ENCODE measurements around the gene SIX3.

SIX3 gene

DNA sequence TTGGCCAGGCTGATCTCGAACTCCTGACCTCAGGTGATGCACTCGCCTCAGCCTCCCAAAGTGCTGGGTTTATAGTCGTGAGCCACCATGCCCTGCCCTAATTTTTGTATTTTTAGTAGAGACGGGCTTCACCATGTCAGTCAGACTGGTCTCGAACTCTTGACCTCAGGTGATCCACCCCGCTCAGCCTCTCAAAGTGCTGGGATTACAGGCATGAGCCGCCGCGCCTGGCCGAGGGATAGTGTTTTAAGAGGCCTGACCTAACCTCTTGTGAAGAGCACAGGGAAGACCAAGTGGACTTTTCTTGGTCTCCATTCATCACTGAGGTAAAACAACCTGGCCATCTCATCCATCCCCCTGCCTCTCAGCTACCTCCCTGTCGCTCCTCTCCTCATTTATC is 38.1 kb downstream of the SIX3 start:
- TF ChIP-seq, protein P1, sequence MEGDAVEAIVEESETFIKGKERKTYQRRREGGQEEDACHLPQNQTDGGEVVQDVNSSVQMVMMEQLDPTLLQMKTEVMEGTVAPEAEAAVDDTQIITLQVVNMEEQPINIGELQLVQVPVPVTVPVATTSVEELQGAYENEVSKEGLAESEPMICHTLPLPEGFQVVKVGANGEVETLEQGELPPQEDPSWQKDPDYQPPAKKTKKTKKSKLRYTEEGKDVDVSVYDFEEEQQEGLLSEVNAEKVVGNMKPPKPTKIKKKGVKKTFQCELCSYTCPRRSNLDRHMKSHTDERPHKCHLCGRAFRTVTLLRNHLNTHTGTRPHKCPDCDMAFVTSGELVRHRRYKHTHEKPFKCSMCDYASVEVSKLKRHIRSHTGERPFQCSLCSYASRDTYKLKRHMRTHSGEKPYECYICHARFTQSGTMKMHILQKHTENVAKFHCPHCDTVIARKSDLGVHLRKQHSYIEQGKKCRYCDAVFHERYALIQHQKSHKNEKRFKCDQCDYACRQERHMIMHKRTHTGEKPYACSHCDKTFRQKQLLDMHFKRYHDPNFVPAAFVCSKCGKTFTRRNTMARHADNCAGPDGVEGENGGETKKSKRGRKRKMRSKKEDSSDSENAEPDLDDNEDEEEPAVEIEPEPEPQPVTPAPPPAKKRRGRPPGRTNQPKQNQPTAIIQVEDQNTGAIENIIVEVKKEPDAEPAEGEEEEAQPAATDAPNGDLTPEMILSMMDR (IDR thresholded peaks at IDR 0.05) = no peak

DNA sequence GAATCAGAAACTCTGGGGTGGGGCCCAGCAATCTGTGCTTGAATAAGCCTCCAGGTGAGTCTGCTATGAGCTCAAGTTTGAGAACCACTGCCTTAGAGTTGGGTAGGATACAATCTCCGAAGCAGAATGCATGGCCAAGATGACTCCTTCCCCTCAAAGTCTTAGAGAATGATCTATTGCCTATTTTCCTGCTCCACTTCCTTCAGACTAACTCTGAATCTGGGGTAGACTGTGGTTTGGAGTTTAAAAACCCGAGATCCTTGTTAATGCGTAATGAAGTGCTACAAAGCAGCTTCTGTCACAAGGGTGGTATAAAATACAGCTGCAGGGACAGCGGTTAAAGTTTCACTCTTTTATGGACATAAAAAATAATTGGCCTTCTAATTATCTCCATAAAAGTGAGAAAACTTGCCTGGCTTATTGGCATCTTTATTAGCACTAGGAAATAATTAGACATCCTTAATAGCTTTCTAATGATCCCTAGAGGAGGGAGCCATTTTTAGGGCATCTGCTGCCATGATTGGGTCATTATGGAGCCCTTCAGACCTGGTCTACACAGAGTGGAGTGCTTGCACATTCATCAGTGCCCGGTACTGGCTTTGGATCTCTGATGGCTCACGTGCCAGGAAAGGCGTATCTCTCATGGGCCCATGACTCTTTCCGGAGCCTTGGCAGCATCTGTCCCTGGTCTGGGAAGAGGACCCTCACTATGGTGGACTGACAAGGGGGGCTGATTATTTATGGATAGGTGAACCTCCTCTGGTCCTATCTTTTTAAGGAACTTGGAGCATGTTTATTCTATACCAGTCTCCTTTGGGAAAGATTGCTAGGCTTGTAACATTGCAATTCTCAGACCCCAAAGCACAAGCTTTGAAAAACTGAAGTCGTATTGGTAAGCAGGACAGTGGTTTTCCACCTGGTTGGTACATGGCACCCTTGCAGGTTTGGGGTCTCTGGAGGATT is 39.5 kb downstream of the SIX3 start:
- TF ChIP-seq, protein P1 (IDR thresholded peaks at IDR 0.05) = no peak; the same call in 1 of the 2 replicates

DNA sequence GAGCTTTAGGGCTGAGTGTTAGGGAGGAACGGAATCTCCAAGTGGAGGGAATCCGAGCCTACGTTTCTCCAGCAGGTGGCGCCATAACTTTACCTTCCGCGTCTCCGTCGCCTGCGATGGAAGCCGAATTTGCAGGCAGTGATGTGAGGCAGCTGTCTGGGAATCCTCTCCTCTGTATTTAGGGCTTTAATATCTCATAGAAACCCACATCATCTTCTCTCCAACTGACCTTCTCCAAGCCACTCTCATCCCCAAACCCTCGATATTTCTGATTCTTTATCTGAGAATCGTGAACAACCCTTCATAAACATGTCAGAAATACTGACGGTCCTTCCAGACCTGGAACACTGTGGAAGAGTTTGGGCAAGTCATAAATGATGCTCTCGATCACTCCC is 40.2 kb downstream of the SIX3 start:
- TF ChIP-seq, protein P1 (IDR thresholded peaks at IDR 0.05) = peak; percentile 51; the same call in 1 of the 2 replicates

DNA sequence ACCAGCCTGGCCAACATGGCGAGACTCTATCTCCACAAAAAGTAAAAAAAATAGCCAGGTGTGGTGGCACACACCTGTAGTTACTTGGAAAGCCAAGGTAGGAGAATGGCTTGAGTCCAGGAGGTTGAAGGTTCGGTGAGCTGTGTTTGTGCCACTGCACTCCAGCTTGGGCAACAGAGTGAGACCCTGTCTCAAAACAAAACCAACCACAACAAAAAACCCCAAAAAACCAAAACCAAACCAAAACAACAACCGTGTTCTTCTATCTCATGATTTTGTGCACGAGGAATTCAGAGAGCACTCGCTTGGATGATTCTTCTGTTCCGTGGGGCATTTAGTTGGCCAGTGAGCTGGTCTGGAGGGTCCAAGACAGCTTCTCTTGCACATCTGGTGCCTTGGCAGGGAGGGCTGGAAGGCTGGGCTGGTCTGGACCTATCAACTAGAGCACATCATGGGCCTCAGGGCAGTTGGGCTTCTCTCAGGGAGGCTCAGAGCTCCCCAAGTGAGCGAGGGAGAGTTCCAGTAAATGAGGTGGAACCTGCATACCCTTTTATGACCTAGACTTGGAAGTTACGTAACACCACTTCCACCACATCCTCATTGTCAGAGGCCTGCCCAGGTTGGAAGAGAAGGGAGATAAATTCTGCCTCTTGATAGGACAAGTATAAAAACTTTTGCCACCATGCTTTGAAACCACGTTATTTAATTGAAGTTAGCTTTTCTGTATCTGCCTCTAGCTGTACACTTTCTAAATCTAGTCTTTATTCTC is 42.5 kb downstream of the SIX3 start:
- TF ChIP-seq, protein P1 (IDR thresholded peaks at IDR 0.05) = no peak

DNA sequence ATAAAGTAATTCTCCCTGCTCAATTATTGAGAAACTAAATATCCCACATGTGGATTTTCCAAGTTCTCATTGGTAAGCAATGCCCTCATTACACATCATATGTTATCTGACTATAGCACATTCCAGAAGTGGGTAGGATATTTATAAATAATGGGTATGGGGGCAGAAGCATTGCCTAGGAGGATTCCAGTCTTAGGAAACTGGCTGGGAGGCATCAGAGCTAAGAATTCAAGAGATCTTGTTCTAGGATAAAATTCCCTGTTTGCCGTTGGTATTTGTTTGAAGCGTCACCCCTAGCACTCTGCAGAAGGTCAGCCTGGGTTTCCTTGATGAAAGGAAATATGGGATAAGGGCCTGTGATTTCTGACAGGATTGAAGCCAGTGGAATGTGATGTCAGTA is 47.7 kb downstream of the SIX3 start:
- TF ChIP-seq, protein P1 (IDR thresholded peaks at IDR 0.05) = no peak

DNA sequence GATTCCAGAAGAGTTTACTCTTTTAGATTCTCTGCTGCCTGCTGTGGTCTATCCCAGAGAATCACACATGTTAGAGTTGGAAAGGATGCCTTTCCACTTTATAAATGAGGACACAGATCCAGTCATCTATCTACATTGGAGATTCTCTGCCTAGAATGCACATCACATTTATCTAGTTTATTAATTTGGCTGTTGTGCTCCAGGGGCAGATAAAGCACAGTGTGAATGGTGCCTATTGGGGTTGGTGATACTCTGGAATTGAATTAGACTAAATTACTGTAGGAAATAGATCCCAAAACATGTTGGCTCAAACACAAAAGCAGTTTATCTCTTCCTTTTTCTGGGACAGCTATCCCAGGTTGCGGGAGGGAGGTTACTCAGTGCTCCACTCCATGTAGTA is 52.9 kb downstream of the SIX3 start:
- TF ChIP-seq, protein P1 (IDR thresholded peaks at IDR 0.05) = no peak

Measured in LNCAP (cell line).